Gastroesophageal sphincter (tissue), 3 donors: Measurements from ENCODE around the gene DPP6.
"Not testable (repeated sequence)": the region's sequence is repeated elsewhere in the genome, so short reads cannot be mapped to it uniquely, and the experiment has no call there.

Source experiments
- CTCF ChIP-seq, 4 experiments: fragments of 200-600 bp in 2 of 4; fragments of 450-650 bp in 2 of 4; sonication (generic) in 1 of 4; IDR thresholded peaks; one replicate each; pipeline ENCODE4 v1.5.1; 2017 to 2019; ENCODE audit warnings: antibody characterized with exemption in 4 of 4, mild to moderate bottlenecking in 2 of 4, moderate library complexity in 2 of 4
- POLR2AphosphoS5 ChIP-seq: sonication (generic); formaldehyde crosslinking; IDR thresholded peaks from one replicate; pipeline ENCODE4 v1.6.1; 2017; ENCODE audit warnings: antibody characterized with exemption

DNA sequence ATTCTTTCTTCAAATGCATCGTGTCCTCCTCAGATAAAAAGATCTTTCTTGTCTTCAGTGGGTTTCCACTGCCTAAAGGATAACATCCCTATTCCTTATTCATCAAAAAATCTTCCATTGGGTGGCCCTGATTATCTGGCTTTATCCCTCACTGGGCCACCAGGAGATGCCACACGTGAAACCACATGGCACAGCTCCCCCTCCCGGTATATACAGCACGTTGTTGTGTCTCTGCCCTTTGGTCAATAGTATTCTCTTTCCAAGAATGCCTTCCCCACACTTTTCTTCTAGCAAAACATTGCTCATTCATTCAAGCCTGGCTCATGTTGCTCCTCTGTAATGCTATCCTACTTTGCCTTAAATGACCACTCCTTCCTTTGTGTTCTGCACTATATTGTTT lies 80.4 kb downstream of the DPP6 start:
- TF ChIP-seq POLR2AphosphoS5; CTCF (IDR thresholded peaks at IDR 0.05): not testable (repeated sequence)
